HepG2 (cell line): ENCODE results near the gene ATP1B2. TPM values are rescaled to one million over a fixed set of nuclear protein-coding genes. Genes with fewer than 3 reads are reported as not detected.

Experiments
- ARID4A ChIP-seq: sonication (generic); formaldehyde crosslinking; IDR thresholded peaks from 2 replicates; pipeline ENCODE4 v1.5.0; 2020; ENCODE audit warnings: mild to moderate bottlenecking, missing genetic modification reagents, borderline replicate concordance
- KLF12 ChIP-seq: sonication (generic); formaldehyde crosslinking; IDR thresholded peaks from 2 replicates; pipeline ENCODE4 v1.4.0; 2020; ENCODE audit warnings: missing genetic modification reagents, borderline replicate concordance
- KLF15 ChIP-seq: sonication (generic); formaldehyde crosslinking; IDR thresholded peaks from 2 replicates; pipeline ENCODE4 v1.8.1; 2023; ENCODE audit warnings: borderline replicate concordance, mild to moderate bottlenecking, inconsistent platforms, missing genetic modification reagents, mixed read lengths
- KMT2A ChIP-seq: sonication (generic); formaldehyde crosslinking; IDR thresholded peaks from 2 replicates; pipeline ENCODE4 v1.4.0; 2020; ENCODE audit warnings: missing genetic modification reagents
- PHF8 ChIP-seq: sonication (generic); formaldehyde crosslinking; IDR thresholded peaks from 2 replicates; pipeline ENCODE4 v1.5.0; 2020; ENCODE audit warnings: missing genetic modification reagents
- POLR2AphosphoS2 ChIP-seq: IDR thresholded peaks from 2 replicates; pipeline ENCODE4 v1.6.1; 2011; ENCODE audit warnings: low read depth, low read length, improper control_type of control experiment
- SAP130 ChIP-seq: IDR thresholded peaks from 2 replicates; pipeline ENCODE4 v1.6.1; 2016; ENCODE audit warnings: low read depth
- SP2 ChIP-seq: sonication (generic); formaldehyde crosslinking; IDR thresholded peaks from 2 replicates; pipeline ENCODE4 v1.5.1; 2020; ENCODE audit warnings: mild to moderate bottlenecking, missing genetic modification reagents
- ZFY ChIP-seq: sonication (generic); formaldehyde crosslinking; IDR thresholded peaks from 2 replicates; pipeline ENCODE4 v1.4.0; 2020; ENCODE audit warnings: missing genetic modification reagents
- ZIK1 ChIP-seq: sonication (generic); formaldehyde crosslinking; IDR thresholded peaks from 2 replicates; pipeline ENCODE4 v1.5.0; 2020; ENCODE audit warnings: mild to moderate bottlenecking, low read depth, missing genetic modification reagents, borderline replicate concordance
- ZMYM4 ChIP-seq: sonication (generic); formaldehyde crosslinking; IDR thresholded peaks from 2 replicates; pipeline ENCODE4 v1.8.1; 2023; ENCODE audit warnings: mild to moderate bottlenecking, missing genetic modification reagents
- ZSCAN9 ChIP-seq: IDR thresholded peaks from 2 replicates; pipeline ENCODE4 v1.6.1; 2016; ENCODE audit warnings: borderline replicate concordance
- ZZZ3 ChIP-seq: sonication (generic); formaldehyde crosslinking; IDR thresholded peaks from 2 replicates; pipeline ENCODE4 v1.4.0; 2020; ENCODE audit warnings: missing genetic modification reagents, mild to moderate bottlenecking, borderline replicate concordance
- polyA plus RNA-seq, 8 experiments: library from polyadenylated mRNA; depleted of rRNA in 3 of 8; stranded (reverse) in 7 of 8; unstranded in 1 of 8; fragments of >200 nt; fragmentation: Illumina TruSeq in 4 of 8; extraction: Trizol in 4 of 8; gene quantifications; 2 replicates each; pipeline versions ENCODE4 v1.2.1 to v1.2.3, GENCODE V29; 2011 to 2016; ENCODE audit warnings: low read depth in 4 of 8, missing spikeins in 1 of 8, mixed read lengths in 1 of 8; ENCODE audit not compliant: insufficient read depth in 1 of 8
- total RNA-seq, 5 experiments: library from RNA; depleted of rRNA; stranded (reverse); fragments of >200 nt; fragmentation: Illumina TruSeq; extraction: Trizol; gene quantifications; 2 replicates each; pipeline ENCODE4 v1.2.3, GENCODE V29; 2016; ENCODE audit warnings: low read depth in 1 of 5
- TF ChIP-seq, protein P1 (sequence below): sonication (generic); formaldehyde crosslinking; IDR thresholded peaks from 2 replicates; pipeline ENCODE4 v1.4.0; 2020; ENCODE audit warnings: mild to moderate bottlenecking, missing genetic modification reagents
- TF ChIP-seq, protein P2 (sequence below): IDR thresholded peaks from 2 replicates; pipeline ENCODE4 v1.6.1; 2016; ENCODE audit warnings: missing genetic modification reagents, missing compliant biosample characterization

ATP1B2 gene
- total and polyA plus RNA-seq, 2 of the 13 experiments (the other 11 are each of a cell fraction or from before 2014, with no cell fraction given) = not detected

- TF ChIP-seq ARID4A = 0 out of 2 replicates have a peak, but pooled peaks have one; percentile 35
- TF ChIP-seq, protein P1, sequence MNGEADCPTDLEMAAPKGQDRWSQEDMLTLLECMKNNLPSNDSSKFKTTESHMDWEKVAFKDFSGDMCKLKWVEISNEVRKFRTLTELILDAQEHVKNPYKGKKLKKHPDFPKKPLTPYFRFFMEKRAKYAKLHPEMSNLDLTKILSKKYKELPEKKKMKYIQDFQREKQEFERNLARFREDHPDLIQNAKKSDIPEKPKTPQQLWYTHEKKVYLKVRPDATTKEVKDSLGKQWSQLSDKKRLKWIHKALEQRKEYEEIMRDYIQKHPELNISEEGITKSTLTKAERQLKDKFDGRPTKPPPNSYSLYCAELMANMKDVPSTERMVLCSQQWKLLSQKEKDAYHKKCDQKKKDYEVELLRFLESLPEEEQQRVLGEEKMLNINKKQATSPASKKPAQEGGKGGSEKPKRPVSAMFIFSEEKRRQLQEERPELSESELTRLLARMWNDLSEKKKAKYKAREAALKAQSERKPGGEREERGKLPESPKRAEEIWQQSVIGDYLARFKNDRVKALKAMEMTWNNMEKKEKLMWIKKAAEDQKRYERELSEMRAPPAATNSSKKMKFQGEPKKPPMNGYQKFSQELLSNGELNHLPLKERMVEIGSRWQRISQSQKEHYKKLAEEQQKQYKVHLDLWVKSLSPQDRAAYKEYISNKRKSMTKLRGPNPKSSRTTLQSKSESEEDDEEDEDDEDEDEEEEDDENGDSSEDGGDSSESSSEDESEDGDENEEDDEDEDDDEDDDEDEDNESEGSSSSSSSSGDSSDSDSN (CRISPR knock-in tag) = peak; percentile 77
- TF ChIP-seq PHF8 (CRISPR knock-in tag) = peak; percentile 60
- peak; percentile 40; the same call in 1 of the 2 replicates for TF ChIP-seq KLF15
- peak; percentile 71 for TF ChIP-seq SAP130 (CRISPR knock-in tag)
- TF ChIP-seq ZMYM4 (CRISPR knock-in tag) = peak; percentile 34; the same call in 1 of the 2 replicates
- 0 out of 2 replicates have a peak, but pooled peaks have one; percentile 31 for TF ChIP-seq KLF12 (CRISPR knock-in tag)
- TF ChIP-seq ZIK1 = peak; percentile 60; the same call in 1 of the 2 replicates
- no peak for TF ChIP-seq POLR2AphosphoS2
- peak; percentile 80 for TF ChIP-seq SP2
- 0 out of 2 replicates have a peak, but pooled peaks have one; percentile 16 for TF ChIP-seq KMT2A (CRISPR knock-in tag)
- TF ChIP-seq, protein P2, sequence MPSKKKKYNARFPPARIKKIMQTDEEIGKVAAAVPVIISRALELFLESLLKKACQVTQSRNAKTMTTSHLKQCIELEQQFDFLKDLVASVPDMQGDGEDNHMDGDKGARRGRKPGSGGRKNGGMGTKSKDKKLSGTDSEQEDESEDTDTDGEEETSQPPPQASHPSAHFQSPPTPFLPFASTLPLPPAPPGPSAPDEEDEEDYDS (CRISPR knock-in tag) = peak; percentile 72; the same call in 1 of the 2 replicates
- TF ChIP-seq ZFY (CRISPR knock-in tag) = peak; percentile 80
- no peak for TF ChIP-seq ZSCAN9 (CRISPR knock-in tag)
- TF ChIP-seq ZZZ3 (CRISPR knock-in tag) = no peak
These were observed 36.1 kb upstream of the ATP1B2 start, which contains the start of gene FXR2 (continued) for GRCh38 chr17:7614425-7615264.
